Left ventricle myocardium inferior (tissue), 1 donor: ENCODE measurements around the gene KLHL35. TPM values are rescaled to one million over a fixed set of nuclear protein-coding genes. Genes with fewer than 3 reads are reported as not detected.
"Not testable (repeated sequence)": the region's sequence is repeated elsewhere in the genome, so short reads cannot be mapped to it uniquely, and the experiment has no call there.

Experiments
- DNase-seq: peaks from one replicate; pipeline ENCODE4 v3.0.0-alpha.2; 2020
- H3K27ac ChIP-seq: fragments of 200-600 bp; replicated peaks from 2 replicates; pipeline ENCODE4 v1.8.0; 2021
- H3K27me3 ChIP-seq: fragments of 200-600 bp; 2 replicates; pipeline ENCODE4 v1.8.0; 2021; ENCODE audit warnings: low read depth
- H3K36me3 ChIP-seq: fragments of 200-600 bp; 2 replicates; pipeline ENCODE4 v1.8.0; 2021
- H3K4me1 ChIP-seq: fragments of 200-600 bp; 2 replicates; pipeline ENCODE4 v1.8.0; 2021
- H3K4me3 ChIP-seq: fragments of 200-600 bp; 2 replicates; pipeline ENCODE4 v1.8.0; 2021; ENCODE audit warnings: mild to moderate bottlenecking, moderate library complexity
- H3K9me3 ChIP-seq: fragments of 200-600 bp; replicated peaks from 2 replicates; pipeline ENCODE4 v1.8.0; 2021
- CTCF ChIP-seq: fragments of 200-600 bp; IDR thresholded peaks from 2 replicates; pipeline ENCODE4 v1.8.0; 2021; ENCODE audit warnings: antibody characterized with exemption, mild to moderate bottlenecking, borderline replicate concordance
- intact Hi-C: fragments of 100-400 bp; cut with micrococcal nuclease; formaldehyde crosslinking; loops from one replicate; pipeline ENCODE4 v1.11.0; 2022
- total RNA-seq: library from RNA; stranded (reverse); fragmentation: NEBNext Ultra II Directional; extraction: Animal tissue kit (Norgen Biotek cat#: 25700); gene quantifications from one replicate; pipeline ENCODE4 v1.2.1, GENCODE V29; 2021
- donor health status: DM: no; HTN: yes; CAD: no; lungs with severe emphysema.

Gene KLHL35
- total RNA-seq, 1 donor from 2014 or later: 0.74 TPM

- no peak for DNase-seq
- Histone ChIP-seq H3K9me3 (no peaks in the 10 kb centered on the region), H3K4me3 (no peak overlapping the region), H3K27ac (no peak overlapping the region), H3K4me1 (peaks cover 24% of the 10 kb centered on the region), H3K27me3 (no peaks in the 10 kb centered on the region), H3K36me3 (peaks cover 18% of the 10 kb centered on the region)
- intact Hi-C loops: no loop called here
- no peak for TF ChIP-seq CTCF
Observed at GRCh38 chr11:75420224-75421034, 12.6 kb downstream of the KLHL35 start.

GRCh38 chr11:75413864-75414263 is 19.1 kb downstream of the KLHL35 start:
- intact Hi-C loops: no loop called here
- no peak for DNase-seq
- Histone ChIP-seq H3K4me1 (peaks cover 10% of the 10 kb centered on the region), H3K27ac (no peak overlapping the region), H3K9me3 (no peaks in the 10 kb centered on the region), H3K4me3 (no peak overlapping the region), H3K27me3 (no peaks in the 10 kb centered on the region), H3K36me3 (peaks cover 29% of the 10 kb centered on the region)
- TF ChIP-seq CTCF: no peak

- H3K27me3 ChIP-seq, DNase-seq, H3K4me3 ChIP-seq, H3K27ac ChIP-seq, intact Hi-C loops, H3K9me3 ChIP-seq: not testable (repeated sequence)
- Histone ChIP-seq H3K4me1 (peaks cover 11% of the 10 kb centered on the region), H3K36me3 (peaks cover 35% of the 10 kb centered on the region)
Observed at GRCh38 chr11:75413146-75413545, 19.9 kb downstream of the KLHL35 start.

- H3K4me3 ChIP-seq, DNase-seq, H3K4me1 ChIP-seq, H3K27ac ChIP-seq, H3K27me3 ChIP-seq, H3K9me3 ChIP-seq, intact Hi-C loops: not testable (repeated sequence)
- H3K36me3 ChIP-seq: peaks cover 54% of the 10 kb centered on the region
Observed at GRCh38 chr11:75409971-75410370, 23.0 kb downstream of the KLHL35 start.

GRCh38 chr11:75408957-75409219 is 24.1 kb downstream of the KLHL35 start:
- Histone ChIP-seq H3K36me3 (peaks cover 54% of the 10 kb centered on the region), H3K4me1 (peaks cover 9% of the 10 kb centered on the region)
- intact Hi-C loops: no loop called here

GRCh38 chr11:75406338-75406777 is 26.6 kb downstream of the KLHL35 start:
- H3K27me3 ChIP-seq: no peaks in the 10 kb centered on the region
- DNase-seq: no peak
- H3K27ac ChIP-seq: no peak overlapping the region
- peaks cover 66% of the 10 kb centered on the region for H3K36me3 ChIP-seq
- TF ChIP-seq CTCF: no peak
- peaks cover 26% of the 10 kb centered on the region for H3K4me1 ChIP-seq
- intact Hi-C loops: no loop called here
- no peak overlapping the region for H3K4me3 ChIP-seq
- no peaks in the 10 kb centered on the region for H3K9me3 ChIP-seq

More at GRCh38 chr11:75408957-75409219, 24.1 kb downstream of the KLHL35 start:
- Histone ChIP-seq H3K4me3 (no peak overlapping the region), H3K27ac (no peak overlapping the region), H3K27me3 (no peaks in the 10 kb centered on the region), H3K9me3 (no peaks in the 10 kb centered on the region)
- no peak for TF ChIP-seq CTCF
- DNase-seq: no peak
